WI38 (cell line): Measurements from ENCODE around the gene PDHX.
"Not testable (repeated sequence)": the region's sequence is repeated elsewhere in the genome, so short reads cannot be mapped to it uniquely, and the experiment has no call there.

Source experiments
- H3K4me3 ChIP-seq: 2 replicates; pipeline ENCODE4 v1.5.1; 2011; ENCODE audit warnings: low read depth, mild to moderate bottlenecking, control low read depth, low read length
- TF ChIP-seq, protein P1 (sequence below): IDR thresholded peaks from 2 replicates; pipeline ENCODE4 v1.5.1; 2012; ENCODE audit warnings: low read depth, mild to moderate bottlenecking, control low read depth, low read length

PDHX gene

DNA sequence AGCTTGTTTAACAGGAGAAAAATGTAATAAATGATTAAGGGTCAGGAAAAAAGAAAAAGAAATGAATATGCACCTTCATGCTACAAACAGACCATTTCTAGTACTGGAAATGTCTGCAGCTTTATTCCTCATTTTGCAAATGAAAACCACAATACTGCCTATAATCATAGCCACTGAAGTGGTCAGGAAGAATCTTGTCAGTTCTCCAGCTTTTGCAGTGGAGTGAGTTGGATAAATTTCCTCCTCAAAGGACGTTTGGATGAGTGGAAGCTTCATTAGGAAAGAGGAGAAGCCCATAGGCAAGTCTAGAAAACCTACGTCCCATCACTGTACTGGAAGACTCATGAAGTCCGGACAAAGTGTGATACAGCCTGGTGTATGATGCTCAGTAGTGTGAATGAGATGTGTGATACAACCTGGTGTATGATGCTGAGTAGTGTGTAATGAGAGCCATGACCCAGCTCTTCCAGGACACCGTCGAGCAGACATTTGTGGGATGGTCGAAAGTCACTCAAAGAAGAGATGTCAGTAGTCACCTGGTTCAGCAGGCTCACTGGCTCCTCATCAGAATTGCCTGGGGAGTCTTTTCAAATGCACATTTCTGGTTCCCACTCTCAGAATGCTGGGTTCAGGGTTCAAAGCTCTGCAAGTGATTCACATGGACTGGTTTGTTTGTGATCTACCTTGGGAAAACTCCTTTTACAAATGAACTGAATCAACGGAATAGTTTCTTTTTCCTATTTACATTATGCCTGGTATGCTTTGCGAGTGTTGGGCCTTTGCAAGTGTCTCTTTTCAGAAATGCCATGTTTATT lies 101.3 kb downstream of the PDHX start:
- TF ChIP-seq, protein P1, sequence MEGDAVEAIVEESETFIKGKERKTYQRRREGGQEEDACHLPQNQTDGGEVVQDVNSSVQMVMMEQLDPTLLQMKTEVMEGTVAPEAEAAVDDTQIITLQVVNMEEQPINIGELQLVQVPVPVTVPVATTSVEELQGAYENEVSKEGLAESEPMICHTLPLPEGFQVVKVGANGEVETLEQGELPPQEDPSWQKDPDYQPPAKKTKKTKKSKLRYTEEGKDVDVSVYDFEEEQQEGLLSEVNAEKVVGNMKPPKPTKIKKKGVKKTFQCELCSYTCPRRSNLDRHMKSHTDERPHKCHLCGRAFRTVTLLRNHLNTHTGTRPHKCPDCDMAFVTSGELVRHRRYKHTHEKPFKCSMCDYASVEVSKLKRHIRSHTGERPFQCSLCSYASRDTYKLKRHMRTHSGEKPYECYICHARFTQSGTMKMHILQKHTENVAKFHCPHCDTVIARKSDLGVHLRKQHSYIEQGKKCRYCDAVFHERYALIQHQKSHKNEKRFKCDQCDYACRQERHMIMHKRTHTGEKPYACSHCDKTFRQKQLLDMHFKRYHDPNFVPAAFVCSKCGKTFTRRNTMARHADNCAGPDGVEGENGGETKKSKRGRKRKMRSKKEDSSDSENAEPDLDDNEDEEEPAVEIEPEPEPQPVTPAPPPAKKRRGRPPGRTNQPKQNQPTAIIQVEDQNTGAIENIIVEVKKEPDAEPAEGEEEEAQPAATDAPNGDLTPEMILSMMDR, result no peak
- H3K4me3 ChIP-seq, result no peak overlapping the region

- TF ChIP-seq, protein P1, result no peak
These were observed 105.2 kb downstream of the PDHX start for GRCh38 chr11:35021589-35021988.

GRCh38 chr11:35023940-35024339 lies 107.5 kb downstream of the PDHX start:
- not testable (repeated sequence) for H3K4me3 ChIP-seq

More at GRCh38 chr11:35021589-35021988, 105.2 kb downstream of the PDHX start:
- H3K4me3 ChIP-seq, result no peak overlapping the region

DNA sequence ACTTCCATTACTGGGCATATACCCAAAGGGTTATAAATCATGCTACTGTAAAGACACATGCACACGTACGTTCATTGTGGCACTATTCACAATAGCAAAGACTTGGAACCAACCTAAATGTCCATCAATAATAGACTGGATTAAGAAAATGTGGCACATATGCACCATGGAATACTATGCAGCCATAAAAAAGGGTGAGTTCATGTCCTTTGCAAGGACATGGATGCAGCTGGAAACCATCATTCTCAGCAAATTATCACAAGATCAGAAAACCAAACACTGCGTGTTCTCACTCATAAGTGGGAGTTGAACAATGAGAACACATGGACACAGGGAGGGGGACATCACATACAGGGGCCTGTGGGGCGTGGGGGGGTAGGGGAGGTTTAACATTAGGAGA lies 111.6 kb downstream of the PDHX start:
- H3K4me3 ChIP-seq, result not testable (repeated sequence)

GRCh38 chr11:35029979-35030682 lies 113.7 kb downstream of the PDHX start:
- H3K4me3 ChIP-seq, result no peak overlapping the region
- TF ChIP-seq, protein P1, result no peak

DNA sequence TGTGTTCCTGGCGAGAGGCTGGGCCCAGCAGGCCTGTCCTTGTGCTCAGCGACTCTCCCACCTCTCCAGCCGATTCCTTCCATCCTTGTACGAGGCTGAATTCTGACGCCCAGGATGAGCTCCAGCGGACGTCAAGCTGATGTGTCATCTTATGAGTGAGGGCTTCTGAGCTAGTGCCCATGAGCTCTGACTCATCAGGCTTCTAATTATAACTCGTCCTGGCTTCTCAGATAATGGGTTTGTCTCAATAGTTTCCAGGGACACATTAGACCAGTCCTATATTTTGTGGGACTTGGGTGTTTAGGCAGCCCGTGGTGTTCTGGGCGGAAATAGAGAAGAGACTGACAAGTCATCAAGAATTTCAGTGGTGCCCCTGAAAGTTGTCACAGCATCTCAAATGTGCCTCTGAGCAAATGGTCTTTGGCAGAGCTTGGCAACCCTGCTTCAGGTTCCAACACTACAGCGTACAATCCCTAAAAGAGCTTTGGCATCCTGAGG lies 114.3 kb downstream of the PDHX start:
- TF ChIP-seq, protein P1, result no peak
- H3K4me3 ChIP-seq, result no peak overlapping the region

- no peak overlapping the region for H3K4me3 ChIP-seq
These were observed 114.9 kb downstream of the PDHX start for GRCh38 chr11:35031346-35031745.

DNA sequence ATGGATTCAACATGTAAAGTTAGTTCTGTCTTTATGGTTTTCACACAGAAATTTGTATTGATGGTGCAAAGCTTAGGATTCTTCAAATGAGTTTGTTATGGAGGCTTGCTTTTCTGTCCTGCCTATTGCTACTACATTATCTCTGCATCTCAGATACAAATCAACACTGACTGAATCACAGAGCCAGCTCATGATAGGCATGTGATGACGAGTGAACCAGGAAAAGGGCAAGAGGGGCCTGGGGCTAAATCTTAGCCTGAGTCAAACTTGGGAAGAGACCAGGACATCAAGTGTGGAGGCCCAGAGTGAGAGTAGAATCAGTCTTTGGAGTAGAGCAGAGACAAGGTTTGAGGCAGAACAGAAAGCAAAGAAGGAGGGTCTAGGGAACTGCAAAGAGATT lies 115.4 kb downstream of the PDHX start:
- TF ChIP-seq, protein P1, result no peak
- H3K4me3 ChIP-seq, result no peak overlapping the region

More at GRCh38 chr11:35031346-35031745, 114.9 kb downstream of the PDHX start:
- TF ChIP-seq, protein P1, result no peak
